Measurements from ENCODE around the gene ASB1. TPM values are rescaled to one million over a fixed set of nuclear protein-coding genes. Genes with fewer than 3 reads are reported as not detected.

The ASB1 gene
- total and polyA plus RNA-seq, 9 of the 15 experiments (the other 6 are each of a cell fraction or from before 2014, with no cell fraction given), result 6.3 to 37.7 (median 23.9) TPM

DNA sequence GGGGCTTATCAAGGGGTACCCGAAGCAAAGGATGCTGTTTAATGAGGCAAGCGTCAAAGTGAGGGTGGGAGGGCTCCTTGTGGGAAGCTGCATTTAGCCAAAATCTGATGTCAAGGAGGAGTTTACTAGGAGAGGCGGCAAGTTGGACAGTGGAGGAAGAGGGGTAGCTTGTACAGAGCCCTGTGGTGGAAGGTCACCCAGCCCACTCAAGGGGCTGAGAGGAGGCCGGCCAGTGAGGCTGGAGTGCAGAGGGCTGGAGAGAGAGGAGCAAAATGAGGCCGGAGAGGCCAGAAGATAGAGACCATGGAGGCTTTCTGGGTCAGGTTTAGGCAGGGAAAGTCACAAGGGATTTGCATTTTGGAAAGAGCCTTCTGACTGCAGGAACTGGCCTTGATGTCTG, 49.5 kb downstream of the ASB1 start (continued):
- TF ChIP-seq ZNF253 (CRISPR knock-in tag; conservative IDR thresholded peaks at IDR 0.05) (no peak), KDM4B (IDR thresholded peaks at IDR 0.05; ENCODE audit: borderline replicate concordance in 2 of 2, low read depth in 1 of 2) (no peak), ZBTB8A (IDR thresholded peaks at IDR 0.05; ENCODE audit: partially characterized antibody) (no peak), FIP1L1 (IDR thresholded peaks at IDR 0.05; ENCODE audit: low read depth, low read length, poor library complexity, severe bottlenecking) (no peak), ZNF408 (CRISPR knock-in tag; IDR thresholded peaks at IDR 0.05; ENCODE audit: low read depth) (no peak)
- TF ChIP-seq, protein P1, sequence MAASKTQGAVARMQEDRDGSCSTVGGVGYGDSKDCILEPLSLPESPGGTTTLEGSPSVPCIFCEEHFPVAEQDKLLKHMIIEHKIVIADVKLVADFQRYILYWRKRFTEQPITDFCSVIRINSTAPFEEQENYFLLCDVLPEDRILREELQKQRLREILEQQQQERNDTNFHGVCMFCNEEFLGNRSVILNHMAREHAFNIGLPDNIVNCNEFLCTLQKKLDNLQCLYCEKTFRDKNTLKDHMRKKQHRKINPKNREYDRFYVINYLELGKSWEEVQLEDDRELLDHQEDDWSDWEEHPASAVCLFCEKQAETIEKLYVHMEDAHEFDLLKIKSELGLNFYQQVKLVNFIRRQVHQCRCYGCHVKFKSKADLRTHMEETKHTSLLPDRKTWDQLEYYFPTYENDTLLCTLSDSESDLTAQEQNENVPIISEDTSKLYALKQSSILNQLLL (CRISPR knock-in tag; IDR thresholded peaks at IDR 0.05; ENCODE audit: borderline replicate concordance), result no peak

DNA sequence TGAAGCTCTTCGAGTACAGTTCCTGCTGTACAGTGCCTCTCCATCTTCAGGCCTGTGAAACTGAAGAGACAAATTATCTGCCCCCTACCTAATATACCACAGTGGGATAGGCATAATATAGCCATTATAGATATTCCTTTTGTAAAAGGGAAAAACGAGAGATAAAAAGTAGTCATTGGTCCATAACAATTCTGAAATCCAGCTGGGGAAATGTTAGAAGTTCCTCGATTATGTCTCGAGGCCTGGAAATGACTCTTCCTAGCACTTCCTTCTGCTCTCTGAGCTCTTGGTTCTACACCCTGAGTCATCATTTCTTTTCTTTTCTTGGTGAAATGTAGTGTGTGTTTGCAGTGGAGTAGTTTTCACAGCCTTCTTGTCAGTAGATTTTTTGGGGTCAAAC, 51.5 kb downstream of the ASB1 start:
- Histone ChIP-seq H3K27me3 (ENCODE audit: control insufficient read depth in 2 of 2, insufficient read depth in 2 of 2, low read length in 2 of 2) (peaks cover 0 to 5% of the 10 kb centered on the region in 2 experiments; a peak in 2 of 5 replicates), H3K36me3 (ENCODE audit: control insufficient read depth, insufficient read depth, low read length) (no peaks in the 10 kb centered on the region), H3K9me1 (ENCODE audit: control insufficient read depth, insufficient read depth, low read length) (no peaks in the 10 kb centered on the region), H3K27ac (ENCODE audit: extremely low read depth, low read depth, low read length) (no peak overlapping the region), H3K79me2 (ENCODE audit: control insufficient read depth, insufficient read depth, low read length) (no peaks in the 10 kb centered on the region), H3K9me3 (replicated peaks; ENCODE audit: control insufficient read depth, insufficient read depth, low read depth, low read length) (no peaks in the 10 kb centered on the region), H3K4me1 (replicated peaks in 1 of 2; ENCODE audit: control insufficient read depth in 2 of 2, insufficient read depth in 2 of 2, low read length in 2 of 2) (no peaks in the 10 kb centered on the region), H3K9ac (ENCODE audit: insufficient read depth in 1 of 2, low read depth in 2 of 2, low read length in 2 of 2) (no peak overlapping the region), H3K4me2 (ENCODE audit: insufficient read depth, low read length) (no peak overlapping the region), H2AFZ (ENCODE audit: low read depth, low read length) (no peak overlapping the region), H3K4me3 (no peak overlapping the region), H4K20me1 (replicated peaks; ENCODE audit: control insufficient read depth, insufficient read depth, low read length) (no peaks in the 10 kb centered on the region)
- TF ChIP-seq, protein P2, sequence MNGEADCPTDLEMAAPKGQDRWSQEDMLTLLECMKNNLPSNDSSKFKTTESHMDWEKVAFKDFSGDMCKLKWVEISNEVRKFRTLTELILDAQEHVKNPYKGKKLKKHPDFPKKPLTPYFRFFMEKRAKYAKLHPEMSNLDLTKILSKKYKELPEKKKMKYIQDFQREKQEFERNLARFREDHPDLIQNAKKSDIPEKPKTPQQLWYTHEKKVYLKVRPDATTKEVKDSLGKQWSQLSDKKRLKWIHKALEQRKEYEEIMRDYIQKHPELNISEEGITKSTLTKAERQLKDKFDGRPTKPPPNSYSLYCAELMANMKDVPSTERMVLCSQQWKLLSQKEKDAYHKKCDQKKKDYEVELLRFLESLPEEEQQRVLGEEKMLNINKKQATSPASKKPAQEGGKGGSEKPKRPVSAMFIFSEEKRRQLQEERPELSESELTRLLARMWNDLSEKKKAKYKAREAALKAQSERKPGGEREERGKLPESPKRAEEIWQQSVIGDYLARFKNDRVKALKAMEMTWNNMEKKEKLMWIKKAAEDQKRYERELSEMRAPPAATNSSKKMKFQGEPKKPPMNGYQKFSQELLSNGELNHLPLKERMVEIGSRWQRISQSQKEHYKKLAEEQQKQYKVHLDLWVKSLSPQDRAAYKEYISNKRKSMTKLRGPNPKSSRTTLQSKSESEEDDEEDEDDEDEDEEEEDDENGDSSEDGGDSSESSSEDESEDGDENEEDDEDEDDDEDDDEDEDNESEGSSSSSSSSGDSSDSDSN (IDR thresholded peaks at IDR 0.05; ENCODE audit: borderline replicate concordance in 1 of 2, low read depth in 2 of 2, low read length in 2 of 2), result no peak
- TF ChIP-seq XRCC3 (IDR thresholded peaks at IDR 0.05) (no peak), ZNF584 (CRISPR knock-in tag; IDR thresholded peaks at IDR 0.05; ENCODE audit: low read depth) (peak; percentile 92; the same call in 1 of the 2 replicates)
- TF ChIP-seq, protein P3, sequence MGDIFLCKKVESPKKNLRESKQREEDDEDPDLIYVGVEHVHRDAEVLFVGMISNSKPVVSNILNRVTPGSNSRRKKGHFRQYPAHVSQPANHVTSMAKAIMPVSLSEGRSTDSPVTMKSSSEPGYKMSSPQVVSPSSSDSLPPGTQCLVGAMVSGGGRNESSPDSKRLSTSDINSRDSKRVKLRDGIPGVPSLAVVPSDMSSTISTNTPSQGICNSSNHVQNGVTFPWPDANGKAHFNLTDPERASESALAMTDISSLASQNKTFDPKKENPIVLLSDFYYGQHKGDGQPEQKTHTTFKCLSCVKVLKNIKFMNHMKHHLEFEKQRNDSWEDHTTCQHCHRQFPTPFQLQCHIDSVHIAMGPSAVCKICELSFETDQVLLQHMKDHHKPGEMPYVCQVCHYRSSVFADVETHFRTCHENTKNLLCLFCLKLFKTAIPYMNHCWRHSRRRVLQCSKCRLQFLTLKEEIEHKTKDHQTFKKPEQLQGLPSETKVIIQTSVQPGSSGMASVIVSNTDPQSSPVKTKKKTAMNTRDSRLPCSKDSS (IDR thresholded peaks at IDR 0.05; ENCODE audit: low read depth, partially characterized antibody), result no peak
- intact Hi-C loops (cut with micrococcal nuclease) (no loop called here), in situ Hi-C loops (cut with MboI) (no loop called here)
- no peak for DNase-seq (ENCODE audit: extremely low read depth in 1 of 4, low spot score in 3 of 4)
- no peak for ATAC-seq
- WGBS (ENCODE audit: insufficient coverage, low coverage, missing lambda C conversion rate), result 2% methylated on average over 4 of the region's 4 CpGs
- ChIA-PET POLR2A (no interaction called here), CTCF (ENCODE audit: low intra/inter-chr PET ratio) (no interaction called here)
- no peak for FAIRE-seq
- BruUV-seq (replicated peaks), result no TSS peak
